ENCODE measurements around the gene UPF2.
"Not testable (repeated sequence)": the region's sequence is repeated elsewhere in the genome, so short reads cannot be mapped to it uniquely, and the experiment has no call there.

UPF2 gene

GRCh38 chr10:11993834-11994468 is 48.7 kb downstream of the UPF2 start:
- Histone ChIP-seq H3K9ac (ENCODE audit: low read length) (no peak overlapping the region), H3K4me1 (ENCODE audit: control insufficient read depth, insufficient read depth, low read length) (no peaks in the 10 kb centered on the region), H3K9me3 (ENCODE audit: control insufficient read depth, low read length) (no peaks in the 10 kb centered on the region), H3K27me3 (ENCODE audit: control insufficient read depth, insufficient read depth, low read length) (no peaks in the 10 kb centered on the region), H3K36me3 (ENCODE audit: control insufficient read depth, insufficient read depth, low read length) (no peaks in the 10 kb centered on the region), H3K4me3 (ENCODE audit: low read length) (no peak overlapping the region)

- Histone ChIP-seq H3K36me3 (ENCODE audit: control insufficient read depth, insufficient read depth, low read length) (no peaks in the 10 kb centered on the region), H3K27me3 (ENCODE audit: control insufficient read depth, insufficient read depth, low read length) (no peaks in the 10 kb centered on the region), H3K4me1 (ENCODE audit: control insufficient read depth, insufficient read depth, low read length) (no peaks in the 10 kb centered on the region), H3K4me3 (ENCODE audit: low read length) (no peak overlapping the region), H3K9me3 (ENCODE audit: control insufficient read depth, low read length) (no peaks in the 10 kb centered on the region), H3K9ac (ENCODE audit: low read length) (no peak overlapping the region)
Measured at GRCh38 chr10:11988924-11989323, 53.7 kb downstream of the UPF2 start.

GRCh38 chr10:11986593-11987216 is 55.9 kb downstream of the UPF2 start:
- no peak overlapping the region for H3K4me3 ChIP-seq (ENCODE audit: low read length)
- H3K9me3 ChIP-seq (ENCODE audit: control insufficient read depth, low read length), result no peaks in the 10 kb centered on the region
- H3K27me3 ChIP-seq (ENCODE audit: control insufficient read depth, insufficient read depth, low read length), result no peaks in the 10 kb centered on the region
- H3K9ac ChIP-seq (ENCODE audit: low read length), result no peak overlapping the region
- no peaks in the 10 kb centered on the region for H3K36me3 ChIP-seq (ENCODE audit: control insufficient read depth, insufficient read depth, low read length)
- no peaks in the 10 kb centered on the region for H3K4me1 ChIP-seq (ENCODE audit: control insufficient read depth, insufficient read depth, low read length)

- Histone ChIP-seq H3K4me1 (ENCODE audit: control insufficient read depth, insufficient read depth, low read length) (no peaks in the 10 kb centered on the region), H3K36me3 (ENCODE audit: control insufficient read depth, insufficient read depth, low read length) (no peaks in the 10 kb centered on the region), H3K9me3 (ENCODE audit: control insufficient read depth, low read length) (no peaks in the 10 kb centered on the region), H3K27me3 (ENCODE audit: control insufficient read depth, insufficient read depth, low read length) (no peaks in the 10 kb centered on the region), H3K9ac (ENCODE audit: low read length) (no peak overlapping the region), H3K4me3 (ENCODE audit: low read length) (no peak overlapping the region)
Measured at GRCh38 chr10:11982253-11982652, 60.4 kb downstream of the UPF2 start.

GRCh38 chr10:11975795-11976194 is 66.8 kb downstream of the UPF2 start:
- Histone ChIP-seq H3K27me3 (ENCODE audit: control insufficient read depth, insufficient read depth, low read length) (no peaks in the 10 kb centered on the region), H3K4me1 (ENCODE audit: control insufficient read depth, insufficient read depth, low read length) (no peaks in the 10 kb centered on the region), H3K36me3 (ENCODE audit: control insufficient read depth, insufficient read depth, low read length) (no peaks in the 10 kb centered on the region), H3K9ac (ENCODE audit: low read length) (no peak overlapping the region), H3K4me3 (ENCODE audit: low read length) (no peak overlapping the region), H3K9me3 (ENCODE audit: control insufficient read depth, low read length) (no peaks in the 10 kb centered on the region)

- not testable (repeated sequence) for H3K9me3 ChIP-seq (ENCODE audit: control insufficient read depth, low read length); H3K27me3 ChIP-seq (ENCODE audit: control insufficient read depth, insufficient read depth, low read length); H3K9ac ChIP-seq (ENCODE audit: low read length); H3K4me3 ChIP-seq (ENCODE audit: low read length); H3K4me1 ChIP-seq (ENCODE audit: control insufficient read depth, insufficient read depth, low read length); H3K36me3 ChIP-seq (ENCODE audit: control insufficient read depth, insufficient read depth, low read length)
Measured at GRCh38 chr10:11972523-11972922, 70.1 kb downstream of the UPF2 start.

GRCh38 chr10:11962176-11962575 is 80.4 kb downstream of the UPF2 start:
- no peak overlapping the region for H3K9ac ChIP-seq (ENCODE audit: low read length)
- H3K36me3 ChIP-seq (ENCODE audit: control insufficient read depth, insufficient read depth, low read length), result no peaks in the 10 kb centered on the region
- no peak overlapping the region for H3K4me3 ChIP-seq (ENCODE audit: low read length)
- no peaks in the 10 kb centered on the region for H3K4me1 ChIP-seq (ENCODE audit: control insufficient read depth, insufficient read depth, low read length)
- no peaks in the 10 kb centered on the region for H3K27me3 ChIP-seq (ENCODE audit: control insufficient read depth, insufficient read depth, low read length)
- H3K9me3 ChIP-seq (ENCODE audit: control insufficient read depth, low read length), result no peaks in the 10 kb centered on the region

GRCh38 chr10:11961771-11962170 is 80.8 kb downstream of the UPF2 start:
- H3K9ac ChIP-seq (ENCODE audit: low read length), result no peak overlapping the region
- H3K9me3 ChIP-seq (ENCODE audit: control insufficient read depth, low read length), result no peaks in the 10 kb centered on the region
- H3K4me3 ChIP-seq (ENCODE audit: low read length), result no peak overlapping the region
- H3K4me1 ChIP-seq (ENCODE audit: control insufficient read depth, insufficient read depth, low read length), result no peaks in the 10 kb centered on the region
- H3K36me3 ChIP-seq (ENCODE audit: control insufficient read depth, insufficient read depth, low read length), result no peaks in the 10 kb centered on the region
- H3K27me3 ChIP-seq (ENCODE audit: control insufficient read depth, insufficient read depth, low read length), result no peaks in the 10 kb centered on the region

- Histone ChIP-seq H3K4me1 (ENCODE audit: control insufficient read depth, insufficient read depth, low read length) (no peaks in the 10 kb centered on the region), H3K9ac (ENCODE audit: low read length) (no peak overlapping the region), H3K9me3 (ENCODE audit: control insufficient read depth, low read length) (no peaks in the 10 kb centered on the region), H3K4me3 (ENCODE audit: low read length) (no peak overlapping the region), H3K36me3 (ENCODE audit: control insufficient read depth, insufficient read depth, low read length) (no peaks in the 10 kb centered on the region), H3K27me3 (ENCODE audit: control insufficient read depth, insufficient read depth, low read length) (no peaks in the 10 kb centered on the region)
Measured at GRCh38 chr10:11959966-11960365, 82.6 kb downstream of the UPF2 start.

- H3K9me3 ChIP-seq (ENCODE audit: control insufficient read depth, low read length), result no peaks in the 10 kb centered on the region
- H3K4me1 ChIP-seq (ENCODE audit: control insufficient read depth, insufficient read depth, low read length), result no peaks in the 10 kb centered on the region
- no peaks in the 10 kb centered on the region for H3K36me3 ChIP-seq (ENCODE audit: control insufficient read depth, insufficient read depth, low read length)
- no peak overlapping the region for H3K4me3 ChIP-seq (ENCODE audit: low read length)
- H3K27me3 ChIP-seq (ENCODE audit: control insufficient read depth, insufficient read depth, low read length), result no peaks in the 10 kb centered on the region
- no peak overlapping the region for H3K9ac ChIP-seq (ENCODE audit: low read length)
Measured at GRCh38 chr10:11958956-11959355, 83.7 kb downstream of the UPF2 start.

- H3K4me1 ChIP-seq (ENCODE audit: control insufficient read depth, insufficient read depth, low read length), result no peaks in the 10 kb centered on the region
- no peaks in the 10 kb centered on the region for H3K27me3 ChIP-seq (ENCODE audit: control insufficient read depth, insufficient read depth, low read length)
- no peak overlapping the region for H3K9ac ChIP-seq (ENCODE audit: low read length)
- no peaks in the 10 kb centered on the region for H3K36me3 ChIP-seq (ENCODE audit: control insufficient read depth, insufficient read depth, low read length)
- H3K4me3 ChIP-seq (ENCODE audit: low read length), result no peak overlapping the region
- H3K9me3 ChIP-seq (ENCODE audit: control insufficient read depth, low read length), result no peaks in the 10 kb centered on the region
Measured at GRCh38 chr10:11951695-11952094, 90.9 kb downstream of the UPF2 start.

GRCh38 chr10:11950325-11951018 is 92.1 kb downstream of the UPF2 start:
- Histone ChIP-seq H3K9ac (ENCODE audit: low read length) (no peak overlapping the region), H3K4me3 (ENCODE audit: low read length) (no peak overlapping the region), H3K9me3 (ENCODE audit: control insufficient read depth, low read length) (no peaks in the 10 kb centered on the region), H3K4me1 (ENCODE audit: control insufficient read depth, insufficient read depth, low read length) (no peaks in the 10 kb centered on the region), H3K36me3 (ENCODE audit: control insufficient read depth, insufficient read depth, low read length) (no peaks in the 10 kb centered on the region), H3K27me3 (ENCODE audit: control insufficient read depth, insufficient read depth, low read length) (no peaks in the 10 kb centered on the region)
